Measurements from ENCODE around the gene SPATA6. TPM values are rescaled to one million over a fixed set of nuclear protein-coding genes. Genes with fewer than 3 reads are reported as not detected.
A peak's percentile ranks its signal among the peaks of the same experiment; 100 is the strongest.

SPATA6 gene
- total and polyA plus RNA-seq, 2 of the 8 experiments (the other 6 are each of a cell fraction or from before 2014, with no cell fraction given) = 2.4 to 17.2 TPM

DNA sequence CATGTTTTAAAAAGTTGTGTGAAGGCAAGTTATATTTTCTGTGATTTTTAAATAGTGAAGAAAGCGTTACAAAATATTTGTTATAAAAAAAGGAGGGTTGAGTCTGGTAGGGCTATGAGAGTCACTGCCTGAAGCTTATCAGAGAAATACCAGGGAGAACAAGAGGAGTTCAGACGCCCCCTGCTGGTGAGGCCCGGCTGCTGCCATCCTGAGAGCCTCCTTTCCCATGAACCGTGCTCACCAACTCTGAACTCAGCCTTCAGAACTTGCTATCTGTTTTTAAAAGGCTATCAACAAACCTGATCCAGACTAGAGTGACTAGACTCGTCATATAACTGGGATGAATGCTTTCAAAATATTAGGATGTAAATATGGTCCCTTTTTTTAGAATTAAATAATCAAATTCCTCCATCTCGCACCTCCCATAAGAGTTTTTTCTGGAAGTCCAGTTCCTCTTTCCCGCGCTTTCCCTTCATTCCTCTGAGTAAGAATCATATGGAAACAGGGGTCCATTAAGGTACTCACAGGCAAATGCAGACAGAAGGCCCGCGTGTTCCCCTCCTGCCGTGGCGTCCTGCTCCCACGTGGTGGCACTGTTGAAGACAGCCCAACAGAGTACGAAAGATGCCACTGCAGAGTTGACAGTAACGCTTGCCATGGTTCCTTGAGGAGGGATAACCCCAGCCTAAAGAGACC lies 26.2 kb upstream of the SPATA6 start (continued):
- TF ChIP-seq BCL11A (IDR thresholded peaks at IDR 0.05; ENCODE audit: low read depth in 2 of 2, low read length in 2 of 2) = no peak
- TF ChIP-seq, protein P1, sequence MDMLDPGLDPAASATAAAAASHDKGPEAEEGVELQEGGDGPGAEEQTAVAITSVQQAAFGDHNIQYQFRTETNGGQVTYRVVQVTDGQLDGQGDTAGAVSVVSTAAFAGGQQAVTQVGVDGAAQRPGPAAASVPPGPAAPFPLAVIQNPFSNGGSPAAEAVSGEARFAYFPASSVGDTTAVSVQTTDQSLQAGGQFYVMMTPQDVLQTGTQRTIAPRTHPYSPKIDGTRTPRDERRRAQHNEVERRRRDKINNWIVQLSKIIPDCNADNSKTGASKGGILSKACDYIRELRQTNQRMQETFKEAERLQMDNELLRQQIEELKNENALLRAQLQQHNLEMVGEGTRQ (IDR thresholded peaks at IDR 0.05; ENCODE audit: low read length) = 0 out of 2 replicates have a peak, but pooled peaks have one; percentile 20
- TF ChIP-seq E2F6 (IDR thresholded peaks at IDR 0.05) = peak; percentile 72
- TF ChIP-seq, protein P2, sequence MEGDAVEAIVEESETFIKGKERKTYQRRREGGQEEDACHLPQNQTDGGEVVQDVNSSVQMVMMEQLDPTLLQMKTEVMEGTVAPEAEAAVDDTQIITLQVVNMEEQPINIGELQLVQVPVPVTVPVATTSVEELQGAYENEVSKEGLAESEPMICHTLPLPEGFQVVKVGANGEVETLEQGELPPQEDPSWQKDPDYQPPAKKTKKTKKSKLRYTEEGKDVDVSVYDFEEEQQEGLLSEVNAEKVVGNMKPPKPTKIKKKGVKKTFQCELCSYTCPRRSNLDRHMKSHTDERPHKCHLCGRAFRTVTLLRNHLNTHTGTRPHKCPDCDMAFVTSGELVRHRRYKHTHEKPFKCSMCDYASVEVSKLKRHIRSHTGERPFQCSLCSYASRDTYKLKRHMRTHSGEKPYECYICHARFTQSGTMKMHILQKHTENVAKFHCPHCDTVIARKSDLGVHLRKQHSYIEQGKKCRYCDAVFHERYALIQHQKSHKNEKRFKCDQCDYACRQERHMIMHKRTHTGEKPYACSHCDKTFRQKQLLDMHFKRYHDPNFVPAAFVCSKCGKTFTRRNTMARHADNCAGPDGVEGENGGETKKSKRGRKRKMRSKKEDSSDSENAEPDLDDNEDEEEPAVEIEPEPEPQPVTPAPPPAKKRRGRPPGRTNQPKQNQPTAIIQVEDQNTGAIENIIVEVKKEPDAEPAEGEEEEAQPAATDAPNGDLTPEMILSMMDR (IDR thresholded peaks at IDR 0.05; ENCODE audit: control extremely low read depth in 1 of 3, insufficient read depth in 1 of 3, low read depth in 1 of 3, low read length in 3 of 3) = peak; percentile 76 to 95 (median 90)
- no peak for TF ChIP-seq CREB1 (IDR thresholded peaks at IDR 0.05)
- no peak for TF ChIP-seq BRCA1 (IDR thresholded peaks at IDR 0.05; ENCODE audit: low read depth, low read length)
- peak; percentile 77 for TF ChIP-seq TEAD4 (IDR thresholded peaks at IDR 0.05; ENCODE audit: low read depth, low read length)
- TF ChIP-seq YY1 (IDR thresholded peaks at IDR 0.05; ENCODE audit: low read depth, low read length) = 0 out of 2 replicates have a peak, but pooled peaks have one; percentile 17
- TF ChIP-seq ASH2L (IDR thresholded peaks at IDR 0.05; ENCODE audit: low read length) = no peak

Measured in H1 (cell line).